Liver (tissue), 2 donors: ENCODE measurements around the gene PCDH8.

Experiments
- RAD21 ChIP-seq, 2 donors: IDR thresholded peaks; 2 replicates each; pipeline ENCODE4 v1.6.1; 2016; ENCODE audit warnings: antibody characterized with exemption in 2 of 2, mild to moderate bottlenecking in 2 of 2
- TF ChIP-seq, protein P1 (sequence below): IDR thresholded peaks from 2 replicates; pipeline ENCODE4 v1.6.1; 2016; ENCODE audit warnings: antibody characterized with exemption
- donor health status: healthy.

GRCh38 chr13:52862358-52863206 lies 14.1 kb upstream of the PCDH8 start:
- TF ChIP-seq, protein P1, sequence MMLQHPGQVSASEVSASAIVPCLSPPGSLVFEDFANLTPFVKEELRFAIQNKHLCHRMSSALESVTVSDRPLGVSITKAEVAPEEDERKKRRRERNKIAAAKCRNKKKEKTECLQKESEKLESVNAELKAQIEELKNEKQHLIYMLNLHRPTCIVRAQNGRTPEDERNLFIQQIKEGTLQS: no peak
- peak; percentile 17 to 42 for TF ChIP-seq RAD21 (IDR thresholded peaks at IDR 0.05)
